Dendritic cell treated with granulocyte-macrophage colony-stimulating factor and Interleukin-4, amounts not matched to agents 40 ng/mL and 50 ng/mL, for 4 days (primary cell): Measurements from ENCODE around the gene LILRA6.
"Not testable (repeated sequence)": the region's sequence is repeated elsewhere in the genome, so short reads cannot be mapped to it uniquely, and the experiment has no call there.

Source experiments
- H3K27ac Mint-ChIP-seq: one replicate; pipeline ENCODE4 v1.8.0; 2022; ENCODE audit warnings: mild to moderate bottlenecking, mixed read lengths
- H3K27me3 Mint-ChIP-seq: one replicate; pipeline ENCODE4 v1.8.0; 2022; ENCODE audit warnings: mild to moderate bottlenecking, mixed read lengths
- H3K36me3 Mint-ChIP-seq: one replicate; pipeline ENCODE4 v1.8.0; 2022; ENCODE audit warnings: low read depth, mixed read lengths
- H3K4me1 Mint-ChIP-seq: one replicate; pipeline ENCODE4 v1.8.0; 2022; ENCODE audit warnings: low read depth, mixed read lengths
- H3K4me3 Mint-ChIP-seq: one replicate; pipeline ENCODE4 v1.8.0; 2022; ENCODE audit warnings: mild to moderate bottlenecking, moderate library complexity, mixed read lengths
- H3K9me3 Mint-ChIP-seq: one replicate; pipeline ENCODE4 v1.8.0; 2022; ENCODE audit warnings: mixed read lengths
- intact Hi-C: fragments of 100-400 bp; cut with micrococcal nuclease; formaldehyde crosslinking; loops from one replicate; pipeline ENCODE4 v1.15.0; 2022

LILRA6 gene

DNA sequence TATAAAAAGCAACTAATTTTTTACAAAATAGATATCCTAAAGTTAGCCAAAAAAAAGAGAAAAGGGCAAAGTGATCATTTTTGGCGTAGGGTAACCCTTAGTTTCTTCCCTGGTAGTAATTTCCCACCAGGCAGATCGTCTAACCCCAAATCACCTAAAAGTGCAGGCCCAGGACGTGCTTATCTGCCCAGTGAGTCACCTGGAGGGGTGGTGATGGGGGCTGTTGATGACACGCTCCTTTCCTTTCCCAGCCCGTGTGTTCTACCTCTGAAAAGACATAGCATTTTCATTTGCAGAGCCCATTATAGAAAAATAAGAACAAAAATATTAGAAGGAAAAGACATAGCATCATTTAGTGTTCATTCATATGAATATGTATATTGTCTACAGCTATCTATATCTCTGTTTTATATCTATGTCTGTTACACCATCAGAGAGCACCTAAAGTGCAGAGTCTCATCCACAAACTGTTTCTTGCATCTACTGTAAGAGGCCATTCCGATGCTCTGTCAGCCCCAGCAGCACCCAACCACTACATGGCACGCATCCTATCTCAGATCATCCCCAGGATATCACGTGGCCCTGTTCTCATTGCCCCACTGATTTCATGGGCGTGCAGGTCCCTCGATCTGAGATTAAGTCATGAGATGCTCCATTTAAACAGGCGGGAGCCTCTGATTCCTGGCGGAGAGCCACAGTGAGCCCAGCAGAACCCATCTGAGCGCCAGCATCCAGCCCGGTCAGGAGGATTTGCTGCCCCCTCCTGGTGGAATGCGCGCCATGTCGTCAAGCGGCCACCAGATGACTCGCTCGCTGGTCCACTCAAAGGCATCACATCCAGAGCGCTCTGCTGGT, 11.3 kb downstream of the LILRA6 start:
- Mint-ChIP-seq H3K27ac (no peak overlapping the region), H3K4me3 (no peak overlapping the region), H3K27me3 (peaks cover 2% of the 10 kb centered on the region), H3K4me1 (peaks cover 10% of the 10 kb centered on the region), H3K9me3 (no peaks in the 10 kb centered on the region), H3K36me3 (peaks cover 7% of the 10 kb centered on the region)
- intact Hi-C loops: loop anchor here (2.0 kb wide), 1 partner anchor 63 kb away; no protein-coding TSS in a partner anchor

- Mint-ChIP-seq H3K4me3 (no peak overlapping the region), H3K27me3 (peaks cover 2% of the 10 kb centered on the region), H3K9me3 (no peaks in the 10 kb centered on the region), H3K4me1 (peaks cover 10% of the 10 kb centered on the region), H3K36me3 (no peaks in the 10 kb centered on the region), H3K27ac (no peak overlapping the region)
- intact Hi-C loops: loop anchor here (2.0 kb wide), 1 partner anchor 61 kb away; no protein-coding TSS in a partner anchor
Measured at GRCh38 chr19:54230031-54230430, 12.6 kb downstream of the LILRA6 start.

DNA sequence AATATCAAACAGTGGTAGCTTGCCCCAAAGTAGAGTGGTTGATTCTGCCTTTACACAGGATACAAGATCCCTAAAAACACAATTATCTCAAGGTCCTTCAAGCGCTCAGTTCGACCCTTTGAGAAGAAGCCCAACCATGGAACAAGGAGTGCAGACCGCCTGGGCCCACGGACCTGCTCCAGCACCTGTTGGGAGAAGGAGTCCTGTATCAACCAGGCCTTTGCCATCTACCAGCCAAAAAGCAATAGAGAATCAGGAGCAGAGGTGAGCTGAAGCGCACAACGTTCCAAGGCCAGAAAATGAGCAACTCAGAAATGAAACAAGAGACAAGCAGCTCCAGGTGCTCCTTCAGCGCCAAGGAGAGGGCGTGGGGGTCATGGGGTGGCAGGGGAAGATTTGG, 13.4 kb downstream of the LILRA6 start:
- Mint-ChIP-seq H3K27ac (no peak overlapping the region), H3K4me3 (no peak overlapping the region), H3K9me3 (no peaks in the 10 kb centered on the region), H3K36me3 (no peaks in the 10 kb centered on the region), H3K4me1 (peaks cover 5% of the 10 kb centered on the region), H3K27me3 (peaks cover 2% of the 10 kb centered on the region)
- intact Hi-C loops: no loop called here

DNA sequence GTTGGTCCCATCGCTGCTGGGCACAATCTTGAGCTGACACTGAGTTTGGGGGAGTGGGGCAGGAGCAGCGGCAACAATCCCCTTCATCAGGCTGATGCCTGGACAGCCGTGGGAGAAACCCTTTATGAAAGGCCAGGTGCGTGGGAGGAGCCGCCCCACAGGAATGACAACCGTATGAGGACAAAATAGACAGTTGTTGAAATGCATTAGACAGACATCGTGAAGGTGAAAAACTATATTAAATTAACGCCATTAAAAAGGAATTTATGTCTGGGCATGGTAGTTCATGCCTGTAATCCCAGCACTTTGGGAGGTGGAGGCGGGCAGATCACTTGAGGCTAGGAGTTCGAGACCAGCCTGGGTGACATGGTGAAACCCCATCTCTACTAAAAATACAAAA, 18.0 kb downstream of the LILRA6 start:
- H3K4me3 Mint-ChIP-seq, H3K9me3 Mint-ChIP-seq, H3K27me3 Mint-ChIP-seq, H3K27ac Mint-ChIP-seq, intact Hi-C loops: not testable (repeated sequence)
- Mint-ChIP-seq H3K36me3 (peaks cover 19% of the 10 kb centered on the region), H3K4me1 (peaks cover 38% of the 10 kb centered on the region)

GRCh38 chr19:54223937-54224281, 18.7 kb downstream of the LILRA6 start:
- not testable (repeated sequence) for H3K27me3 Mint-ChIP-seq, H3K9me3 Mint-ChIP-seq
- peaks cover 44% of the 10 kb centered on the region for H3K4me1 Mint-ChIP-seq
- intact Hi-C loops: loop anchor here (2.0 kb wide), 2 partner anchors 15 to 23 kb away; no protein-coding TSS in a partner anchor
- H3K27ac Mint-ChIP-seq: peak overlapping the region; percentile 89
- peak overlapping the region; percentile 32 for H3K4me3 Mint-ChIP-seq
- peaks cover 26% of the 10 kb centered on the region for H3K36me3 Mint-ChIP-seq

DNA sequence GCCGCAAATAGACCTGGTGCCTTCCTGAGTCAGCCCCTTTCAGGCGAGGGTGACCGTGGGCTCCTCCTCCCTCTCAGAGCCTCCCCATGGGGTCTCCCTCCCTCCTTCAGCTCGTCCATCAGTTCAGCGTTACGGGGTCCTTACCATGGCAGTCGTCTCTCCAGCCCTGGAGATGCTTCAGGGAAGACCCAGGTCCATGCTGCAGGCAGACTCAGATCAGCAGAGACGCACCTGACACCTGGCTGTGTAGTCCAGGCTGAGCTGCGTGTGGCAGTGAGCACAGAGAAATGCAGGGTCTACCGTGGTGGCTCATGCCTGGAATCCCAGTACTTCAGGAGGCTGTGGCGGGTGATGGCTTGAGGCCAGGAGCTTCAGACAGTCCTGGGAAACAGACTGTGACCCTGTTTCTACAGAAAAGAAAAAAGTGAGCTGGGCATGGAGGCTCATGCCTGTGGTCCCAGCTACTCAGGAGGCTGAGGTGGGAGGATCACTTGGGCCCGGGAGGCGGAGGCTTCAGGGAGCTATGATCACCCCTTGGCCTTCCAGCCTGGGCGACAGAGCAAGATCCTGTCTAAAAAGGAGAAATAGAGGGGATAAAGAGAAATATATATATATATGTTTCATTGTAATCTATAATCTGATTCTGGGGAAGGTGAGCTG, 19.2 kb downstream of the LILRA6 start:
- Mint-ChIP-seq H3K27ac (peak overlapping the region; percentile 89), H3K36me3 (peaks cover 31% of the 10 kb centered on the region), H3K4me1 (peaks cover 45% of the 10 kb centered on the region), H3K4me3 (peak overlapping the region; percentile 94)
- H3K9me3 Mint-ChIP-seq, H3K27me3 Mint-ChIP-seq: not testable (repeated sequence)
- intact Hi-C loops: loop anchor here (2.0 kb wide), 2 partner anchors 15 to 23 kb away; no protein-coding TSS in a partner anchor

- not testable (repeated sequence) for H3K27me3 Mint-ChIP-seq, H3K9me3 Mint-ChIP-seq
- Mint-ChIP-seq H3K27ac (peak within 1 kb of the TSS; percentile 89), H3K4me1 (peaks cover 53% of the 10 kb centered on the region), H3K4me3 (peak within 1 kb of the TSS; percentile 94), H3K36me3 (peaks cover 39% of the 10 kb centered on the region)
- intact Hi-C loops: loop anchor here (2.0 kb wide), 2 partner anchors 14 to 24 kb away; no protein-coding TSS in a partner anchor
Measured at GRCh38 chr19:54222474-54223276, 19.9 kb downstream of the LILRA6 start, which contains the start of gene LILRB3. TSS of gene LILRB3 (minus strand) at chr19:54223007. CDS start at chr19:54222976, 31 bp downstream.

GRCh38 chr19:54221947-54222346, 20.6 kb downstream of the LILRA6 start:
- intact Hi-C loops: loop anchor here (2.0 kb wide), 2 partner anchors 13 to 25 kb away; no protein-coding TSS in a partner anchor
- not testable (repeated sequence) for H3K9me3 Mint-ChIP-seq, H3K27me3 Mint-ChIP-seq
- Mint-ChIP-seq H3K36me3 (peaks cover 46% of the 10 kb centered on the region), H3K4me1 (peaks cover 60% of the 10 kb centered on the region), H3K27ac (peak overlapping the region; percentile 89), H3K4me3 (peak overlapping the region; percentile 94)

DNA sequence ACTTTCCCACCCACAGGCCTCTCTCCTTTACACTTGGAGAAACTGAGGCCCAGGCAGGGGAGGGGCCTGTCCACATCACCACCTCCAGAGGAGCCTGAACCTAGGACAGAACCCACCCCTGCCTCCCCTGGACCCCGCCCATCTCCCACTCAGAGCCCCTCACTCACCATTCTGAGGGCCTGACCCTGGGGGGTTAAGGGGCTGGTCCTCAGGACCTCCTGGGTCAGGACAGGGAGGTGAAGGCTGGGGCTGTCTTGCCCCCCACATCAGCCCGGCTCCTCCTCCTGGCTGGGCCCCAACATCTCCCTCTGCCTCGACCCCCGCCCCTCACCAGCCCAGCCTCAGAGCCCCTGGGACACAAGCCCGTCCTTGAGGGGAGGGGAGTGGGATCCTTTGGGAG, 22.9 kb downstream of the LILRA6 start:
- intact Hi-C loops, H3K9me3 Mint-ChIP-seq, H3K27ac Mint-ChIP-seq, H3K4me3 Mint-ChIP-seq, H3K27me3 Mint-ChIP-seq: not testable (repeated sequence)
- Mint-ChIP-seq H3K4me1 (peaks cover 66% of the 10 kb centered on the region), H3K36me3 (peaks cover 60% of the 10 kb centered on the region)

- Mint-ChIP-seq H3K4me1 (peaks cover 63% of the 10 kb centered on the region), H3K36me3 (peaks cover 60% of the 10 kb centered on the region), H3K4me3 (no peak overlapping the region), H3K9me3 (no peaks in the 10 kb centered on the region), H3K27ac (no peak overlapping the region), H3K27me3 (no peaks in the 10 kb centered on the region)
- intact Hi-C loops: no loop called here
Measured at GRCh38 chr19:54218960-54219661, 23.5 kb downstream of the LILRA6 start.

- Mint-ChIP-seq H3K9me3 (no peaks in the 10 kb centered on the region), H3K36me3 (peaks cover 60% of the 10 kb centered on the region), H3K4me3 (no peak overlapping the region), H3K4me1 (peaks cover 55% of the 10 kb centered on the region), H3K27ac (peak overlapping the region; percentile 33), H3K27me3 (no peaks in the 10 kb centered on the region)
- intact Hi-C loops: no loop called here
Measured at GRCh38 chr19:54218259-54218658, 24.3 kb downstream of the LILRA6 start.

GRCh38 chr19:54217517-54218247, 24.9 kb downstream of the LILRA6 start:
- intact Hi-C loops, H3K9me3 Mint-ChIP-seq, H3K27me3 Mint-ChIP-seq: not testable (repeated sequence)
- peaks cover 59% of the 10 kb centered on the region for H3K36me3 Mint-ChIP-seq
- peak overlapping the region; percentile 33 for H3K27ac Mint-ChIP-seq
- H3K4me1 Mint-ChIP-seq: peaks cover 55% of the 10 kb centered on the region
- peak overlapping the region; percentile 27 for H3K4me3 Mint-ChIP-seq

DNA sequence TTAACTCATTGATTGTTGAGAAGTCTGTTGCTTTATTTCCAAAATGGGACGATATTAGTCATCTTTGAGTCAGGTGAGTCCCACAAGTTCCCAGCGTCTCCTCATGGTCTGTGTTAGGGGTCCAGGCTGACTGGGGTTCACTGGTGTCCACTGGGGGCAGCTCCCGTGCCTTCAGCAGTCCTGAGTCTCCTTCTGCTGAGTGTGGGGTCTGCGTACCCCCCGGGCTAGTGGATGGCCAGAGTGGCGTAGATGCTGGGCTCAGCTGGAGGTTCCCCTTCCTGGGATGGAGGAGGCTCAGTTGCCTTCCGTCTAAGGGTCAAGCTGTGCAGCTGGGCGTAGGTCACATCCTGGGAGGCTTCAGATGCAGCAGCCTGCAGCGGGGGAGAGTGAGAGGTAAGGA, 25.7 kb downstream of the LILRA6 start:
- Mint-ChIP-seq H3K4me3 (no peak overlapping the region), H3K27ac (no peak overlapping the region), H3K27me3 (no peaks in the 10 kb centered on the region)

More for the DNA sequence above, 25.7 kb downstream of the LILRA6 start:
- Mint-ChIP-seq H3K36me3 (peaks cover 52% of the 10 kb centered on the region), H3K9me3 (no peaks in the 10 kb centered on the region), H3K4me1 (peaks cover 53% of the 10 kb centered on the region)
- intact Hi-C loops: no loop called here
